ENCODE measurements around the gene ARID1B. TPM values are rescaled to one million over a fixed set of nuclear protein-coding genes. Genes with fewer than 3 reads are reported as not detected.
"Not testable (repeated sequence)": the region's sequence is repeated elsewhere in the genome, so short reads cannot be mapped to it uniquely, and the experiment has no call there.

Gene ARID1B
- polyA plus RNA-seq, 4 donors, result 7.3 to 43.5 (median 17.0) TPM

DNA sequence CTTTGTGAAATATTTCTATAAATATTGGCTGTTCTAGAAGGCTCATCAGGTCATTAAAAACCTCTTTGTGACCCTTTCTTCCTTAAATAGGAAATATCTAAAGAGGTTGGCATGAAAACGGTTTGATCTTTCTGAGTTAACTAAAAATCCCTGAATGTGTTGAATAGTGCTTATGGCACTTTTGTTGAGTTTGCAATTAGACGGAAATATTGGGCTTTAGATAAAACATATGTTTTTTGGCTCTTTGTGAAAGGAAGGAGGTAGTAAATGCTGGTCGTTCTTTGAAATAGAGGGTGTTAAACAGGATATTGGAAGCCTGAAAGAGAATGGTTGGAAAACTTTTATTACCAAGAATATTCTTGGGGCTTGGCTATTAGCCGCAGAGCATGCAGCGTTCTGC lies 163.0 kb downstream of the ARID1B start:
- no peak overlapping the region for H3K27ac ChIP-seq (ENCODE audit: low read depth in 1 of 3, low read length in 2 of 3)
- peaks cover 0 to 8% (median 2%) of the 10 kb centered on the region in 3 donors for H3K36me3 ChIP-seq (ENCODE audit: control insufficient read depth in 3 of 3, insufficient read depth in 2 of 3, low read depth in 1 of 3, low read length in 3 of 3)
- H3K27me3 ChIP-seq (ENCODE audit: control insufficient read depth in 3 of 3, insufficient read depth in 3 of 3, low read length in 3 of 3), result no peaks in the 10 kb centered on the region
- no peak overlapping the region for H3K4me3 ChIP-seq (ENCODE audit: low read depth in 1 of 3, low read length in 3 of 3)
- 31 to 53% (median 48%) methylated on average over 5 of the region's 5 CpGs for WGBS, 3 donors
- DNase-seq (no peak), FAIRE-seq (no peak)
- peaks cover 0 to 2% (median 0%) of the 10 kb centered on the region in 3 donors for H3K4me1 ChIP-seq (ENCODE audit: control insufficient read depth in 3 of 3, insufficient read depth in 2 of 3, low read depth in 1 of 3, low read length in 2 of 3)
- H3K9me3 ChIP-seq (ENCODE audit: control insufficient read depth in 2 of 2, insufficient read depth in 1 of 2, low read depth in 1 of 2, low read length in 1 of 2), result no peaks in the 10 kb centered on the region

DNA sequence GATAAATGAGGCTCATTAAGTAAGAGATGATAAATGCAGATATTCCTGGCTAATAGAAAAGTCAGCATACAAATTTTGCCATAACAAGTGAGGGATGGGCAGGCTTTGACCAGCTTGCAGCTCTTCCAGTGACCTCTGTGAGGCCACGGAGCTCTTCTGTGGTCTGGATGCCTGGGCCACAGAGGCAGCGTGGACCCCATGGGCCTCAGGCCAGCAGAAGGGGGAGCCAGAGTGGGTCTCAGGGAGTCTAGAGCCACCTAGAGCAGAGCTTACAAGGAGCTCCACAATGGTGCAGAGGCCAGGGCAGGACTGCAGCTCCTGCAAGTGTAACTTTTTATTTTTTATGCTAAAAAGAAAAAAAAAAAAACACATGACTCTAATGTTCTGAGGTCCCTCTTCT lies 165.1 kb downstream of the ARID1B start:
- H3K9me3 ChIP-seq (ENCODE audit: control insufficient read depth in 2 of 2, insufficient read depth in 1 of 2, low read depth in 1 of 2, low read length in 1 of 2), result no peaks in the 10 kb centered on the region
- 93 to 100% (median 97%) methylated on average over 2 of the region's 2 CpGs for WGBS, 3 donors
- DNase-seq, result no peak
- H3K27me3 ChIP-seq (ENCODE audit: control insufficient read depth in 3 of 3, insufficient read depth in 3 of 3, low read length in 3 of 3), result no peaks in the 10 kb centered on the region
- no peak overlapping the region for H3K4me3 ChIP-seq (ENCODE audit: low read depth in 1 of 3, low read length in 3 of 3)
- FAIRE-seq, result no peak
- H3K36me3 ChIP-seq (ENCODE audit: control insufficient read depth in 3 of 3, insufficient read depth in 2 of 3, low read depth in 1 of 3, low read length in 3 of 3), result peaks cover 0 to 6% (median 2%) of the 10 kb centered on the region in 3 donors
- peaks cover 0 to 2% (median 0%) of the 10 kb centered on the region in 3 donors for H3K4me1 ChIP-seq (ENCODE audit: control insufficient read depth in 3 of 3, insufficient read depth in 2 of 3, low read depth in 1 of 3, low read length in 2 of 3)
- H3K27ac ChIP-seq (ENCODE audit: low read depth in 1 of 3, low read length in 2 of 3), result no peak overlapping the region

DNA sequence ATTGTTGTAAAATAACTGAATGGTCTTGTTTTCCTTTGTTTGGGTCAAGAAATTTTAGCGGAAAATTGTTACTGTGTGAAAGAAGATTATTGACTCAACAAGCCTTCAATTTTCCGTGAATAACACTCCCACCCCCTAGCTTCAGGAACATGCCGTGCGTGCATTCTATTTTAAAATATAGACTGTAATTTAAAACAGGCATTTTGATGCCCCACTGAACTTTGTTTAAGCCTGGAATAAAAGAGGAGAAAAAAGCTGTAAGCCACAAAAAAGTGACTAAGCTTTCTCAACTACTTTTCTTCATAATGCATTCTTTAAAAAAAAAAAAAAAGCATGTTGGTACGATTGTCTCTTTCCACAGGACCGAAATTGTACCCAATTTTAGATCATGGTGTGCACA lies 166.0 kb downstream of the ARID1B start:
- peaks cover 0 to 2% (median 0%) of the 10 kb centered on the region in 3 donors for H3K4me1 ChIP-seq (ENCODE audit: control insufficient read depth in 3 of 3, insufficient read depth in 2 of 3, low read depth in 1 of 3, low read length in 2 of 3)
- FAIRE-seq, result no peak
- 89 to 97% (median 91%) methylated on average over 6 of the region's 6 CpGs for WGBS, 3 donors

DNA sequence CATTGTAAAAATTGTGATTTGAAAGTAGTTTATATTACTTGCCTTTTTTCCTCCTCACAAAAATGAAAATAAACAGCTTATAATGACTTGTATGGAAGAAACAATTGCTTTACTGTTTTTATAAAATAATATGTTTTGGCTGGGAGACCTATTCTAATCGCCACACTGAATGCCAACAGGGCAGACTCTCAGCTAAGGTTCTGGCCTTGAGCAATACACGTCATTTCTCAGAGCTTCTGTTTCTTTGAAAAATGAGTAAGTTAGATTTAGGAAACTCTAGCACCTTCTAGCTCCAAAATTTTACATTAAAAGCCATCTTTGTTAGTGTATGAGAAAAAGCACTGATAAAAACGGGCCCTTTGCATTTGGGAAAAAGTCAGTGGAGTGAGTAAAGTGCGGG lies 166.6 kb downstream of the ARID1B start:
- no peak overlapping the region for H3K4me3 ChIP-seq (ENCODE audit: low read depth in 1 of 3, low read length in 3 of 3)
- DNase-seq (no peak), FAIRE-seq (no peak)
- H3K36me3 ChIP-seq (ENCODE audit: control insufficient read depth in 3 of 3, insufficient read depth in 2 of 3, low read depth in 1 of 3, low read length in 3 of 3), result peaks cover 0 to 6% (median 2%) of the 10 kb centered on the region in 3 donors
- H3K27me3 ChIP-seq (ENCODE audit: control insufficient read depth in 3 of 3, insufficient read depth in 3 of 3, low read length in 3 of 3), result no peaks in the 10 kb centered on the region
- peaks cover 0 to 2% (median 2%) of the 10 kb centered on the region in 3 donors for H3K4me1 ChIP-seq (ENCODE audit: control insufficient read depth in 3 of 3, insufficient read depth in 2 of 3, low read depth in 1 of 3, low read length in 2 of 3)
- no peak overlapping the region for H3K27ac ChIP-seq (ENCODE audit: low read depth in 1 of 3, low read length in 2 of 3)
- WGBS, 3 donors, result 90 to 94% (median 92%) methylated on average over 4 of the region's 4 CpGs
- H3K9me3 ChIP-seq (ENCODE audit: control insufficient read depth in 2 of 2, insufficient read depth in 1 of 2, low read depth in 1 of 2, low read length in 1 of 2), result no peaks in the 10 kb centered on the region

More for the DNA sequence above, 166.0 kb downstream of the ARID1B start:
- Histone ChIP-seq H3K36me3 (ENCODE audit: control insufficient read depth in 3 of 3, insufficient read depth in 2 of 3, low read depth in 1 of 3, low read length in 3 of 3) (peaks cover 0 to 6% (median 2%) of the 10 kb centered on the region in 3 donors), H3K4me3 (ENCODE audit: low read depth in 1 of 3, low read length in 3 of 3) (no peak overlapping the region), H3K27ac (ENCODE audit: low read depth in 1 of 3, low read length in 2 of 3) (no peak overlapping the region), H3K27me3 (ENCODE audit: control insufficient read depth in 3 of 3, insufficient read depth in 3 of 3, low read length in 3 of 3) (no peaks in the 10 kb centered on the region), H3K9me3 (ENCODE audit: control insufficient read depth in 2 of 2, insufficient read depth in 1 of 2, low read depth in 1 of 2, low read length in 1 of 2) (no peaks in the 10 kb centered on the region)
- no peak for DNase-seq

DNA sequence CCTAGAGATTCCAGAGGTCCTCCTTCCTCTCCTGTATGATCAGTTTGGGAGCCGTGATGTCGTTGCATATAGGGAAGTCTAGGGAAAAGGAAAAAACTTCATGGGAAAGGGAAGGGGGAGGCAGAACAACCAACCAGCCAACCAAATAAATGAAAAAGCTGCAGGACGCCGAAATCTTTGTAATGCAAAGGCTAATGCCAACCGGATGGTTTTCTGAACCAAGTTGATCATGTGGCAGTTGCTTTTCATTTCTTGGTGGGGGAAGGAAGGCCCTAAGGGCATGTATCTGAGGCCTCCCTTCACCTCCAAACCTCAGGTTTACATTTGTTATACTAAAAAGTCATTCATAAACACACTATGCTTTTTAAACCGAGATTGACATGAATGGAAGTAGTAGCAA lies 167.2 kb downstream of the ARID1B start:
- peaks cover 0 to 5% (median 3%) of the 10 kb centered on the region in 3 donors for H3K4me1 ChIP-seq (ENCODE audit: control insufficient read depth in 3 of 3, insufficient read depth in 2 of 3, low read depth in 1 of 3, low read length in 2 of 3)

DNA sequence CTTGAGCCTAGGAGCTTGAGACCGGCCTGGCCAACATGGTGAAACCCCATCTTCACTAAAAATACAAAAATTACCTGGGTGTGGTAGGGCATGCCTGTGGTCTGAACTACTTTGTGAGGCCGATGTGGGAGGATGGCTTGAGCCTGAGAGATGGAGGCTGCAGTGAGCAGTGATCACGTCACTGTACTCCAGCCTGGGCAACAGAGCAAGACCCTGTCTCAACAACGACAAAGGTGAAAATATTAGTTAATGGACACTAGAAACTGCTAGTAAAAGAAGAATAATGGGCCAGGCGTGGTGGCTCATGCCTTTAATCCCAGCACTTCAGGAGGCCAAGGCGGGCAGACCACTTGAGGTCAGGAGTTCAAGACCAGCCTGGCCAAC lies 168.6 kb downstream of the ARID1B start:
- WGBS, 3 donors, result 98 to 99% (median 98%) methylated on average over 6 of the region's 6 CpGs
- not testable (repeated sequence) for DNase-seq; H3K4me1 ChIP-seq (ENCODE audit: control insufficient read depth in 3 of 3, insufficient read depth in 2 of 3, low read depth in 1 of 3, low read length in 2 of 3); FAIRE-seq; H3K27me3 ChIP-seq (ENCODE audit: control insufficient read depth in 3 of 3, insufficient read depth in 3 of 3, low read length in 3 of 3); H3K4me3 ChIP-seq (ENCODE audit: low read depth in 1 of 3, low read length in 3 of 3); H3K9me3 ChIP-seq (ENCODE audit: control insufficient read depth in 2 of 2, insufficient read depth in 1 of 2, low read depth in 1 of 2, low read length in 1 of 2); H3K27ac ChIP-seq (ENCODE audit: low read depth in 1 of 3, low read length in 2 of 3); H3K36me3 ChIP-seq (ENCODE audit: control insufficient read depth in 3 of 3, insufficient read depth in 2 of 3, low read depth in 1 of 3, low read length in 3 of 3)

More for the DNA sequence above, 167.2 kb downstream of the ARID1B start:
- Histone ChIP-seq H3K9me3 (ENCODE audit: control insufficient read depth in 2 of 2, insufficient read depth in 1 of 2, low read depth in 1 of 2, low read length in 1 of 2) (no peaks in the 10 kb centered on the region), H3K4me3 (ENCODE audit: low read depth in 1 of 3, low read length in 3 of 3) (no peak overlapping the region), H3K27ac (ENCODE audit: low read depth in 1 of 3, low read length in 2 of 3) (no peak overlapping the region), H3K36me3 (ENCODE audit: control insufficient read depth in 3 of 3, insufficient read depth in 2 of 3, low read depth in 1 of 3, low read length in 3 of 3) (peaks cover 0 to 6% (median 2%) of the 10 kb centered on the region in 3 donors), H3K27me3 (ENCODE audit: control insufficient read depth in 3 of 3, insufficient read depth in 3 of 3, low read length in 3 of 3) (no peaks in the 10 kb centered on the region)
- no peak for DNase-seq
- 93 to 94% (median 94%) methylated on average over 6 of the region's 6 CpGs for WGBS, 3 donors
- FAIRE-seq, result no peak

DNA sequence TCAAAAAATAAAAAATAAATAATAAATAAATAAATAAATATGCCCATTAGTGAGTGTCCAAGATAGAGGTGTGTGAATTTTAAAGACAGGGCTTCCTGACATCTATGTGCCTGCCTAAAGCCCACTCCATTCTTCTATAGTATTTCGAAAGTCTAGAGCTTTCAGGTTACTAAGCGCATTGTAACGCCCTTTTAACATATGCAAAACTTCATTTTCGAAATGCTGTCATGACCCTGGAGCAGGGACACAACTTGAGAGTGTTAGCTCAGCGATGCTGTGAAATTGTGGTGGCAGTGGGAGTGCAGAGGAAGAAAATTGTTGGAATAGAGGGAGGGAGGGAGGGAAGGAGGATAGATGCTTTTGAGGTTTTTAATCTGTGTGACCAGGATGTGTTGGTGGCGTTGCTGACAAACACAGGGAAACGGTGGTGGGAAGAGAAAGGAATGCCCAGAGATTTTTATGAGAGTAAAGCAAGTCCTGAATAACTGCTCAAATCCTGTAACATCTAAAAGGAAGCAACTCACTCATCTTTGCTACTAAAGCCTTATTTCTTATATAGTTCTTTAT lies 169.3 kb downstream of the ARID1B start:
- Histone ChIP-seq H3K4me1 (ENCODE audit: control insufficient read depth in 3 of 3, insufficient read depth in 2 of 3, low read depth in 1 of 3, low read length in 2 of 3) (peaks cover 0 to 5% (median 3%) of the 10 kb centered on the region in 3 donors), H3K27me3 (ENCODE audit: control insufficient read depth in 3 of 3, insufficient read depth in 3 of 3, low read length in 3 of 3) (no peaks in the 10 kb centered on the region), H3K4me3 (ENCODE audit: low read depth in 1 of 3, low read length in 3 of 3) (no peak overlapping the region), H3K36me3 (ENCODE audit: control insufficient read depth in 3 of 3, insufficient read depth in 2 of 3, low read depth in 1 of 3, low read length in 3 of 3) (peaks cover 0 to 6% (median 0%) of the 10 kb centered on the region in 3 donors), H3K27ac (ENCODE audit: low read depth in 1 of 3, low read length in 2 of 3) (no peak overlapping the region), H3K9me3 (ENCODE audit: control insufficient read depth in 2 of 2, insufficient read depth in 1 of 2, low read depth in 1 of 2, low read length in 1 of 2) (no peaks in the 10 kb centered on the region)
- no peak for FAIRE-seq
- no peak for DNase-seq
- 84 to 93% (median 90%) methylated on average over 7 of the region's 7 CpGs for WGBS, 3 donors

DNA sequence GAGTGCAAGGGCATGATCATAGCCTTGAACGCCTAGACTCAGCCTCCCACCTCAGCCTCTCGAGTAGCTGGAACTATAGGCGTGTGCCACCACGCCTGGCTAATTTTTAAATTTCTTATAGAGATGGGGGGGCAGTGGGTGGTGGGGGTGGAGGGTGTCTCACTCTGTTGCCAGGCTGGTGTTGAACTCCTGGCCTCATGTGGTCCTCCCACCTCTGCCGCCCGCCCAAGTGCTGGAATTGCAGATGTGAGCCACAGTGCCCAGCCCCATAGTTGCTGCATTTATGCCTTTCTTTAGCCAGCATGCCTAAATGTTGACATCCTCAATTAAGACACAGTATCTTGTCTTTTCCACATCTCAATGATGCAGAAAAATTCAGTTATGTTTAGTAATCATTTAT lies 171.1 kb downstream of the ARID1B start:
- no peaks in the 10 kb centered on the region for H3K9me3 ChIP-seq (ENCODE audit: control insufficient read depth in 2 of 2, insufficient read depth in 1 of 2, low read depth in 1 of 2, low read length in 1 of 2)
- H3K27ac ChIP-seq (ENCODE audit: low read depth in 1 of 3, low read length in 2 of 3), result no peak overlapping the region
- H3K36me3 ChIP-seq (ENCODE audit: control insufficient read depth in 3 of 3, insufficient read depth in 2 of 3, low read depth in 1 of 3, low read length in 3 of 3), result no peaks in the 10 kb centered on the region
- no peaks in the 10 kb centered on the region for H3K27me3 ChIP-seq (ENCODE audit: control insufficient read depth in 3 of 3, insufficient read depth in 3 of 3, low read length in 3 of 3)
- peaks cover 3 to 8% (median 3%) of the 10 kb centered on the region in 3 donors for H3K4me1 ChIP-seq (ENCODE audit: control insufficient read depth in 3 of 3, insufficient read depth in 2 of 3, low read depth in 1 of 3, low read length in 2 of 3)
- H3K4me3 ChIP-seq (ENCODE audit: low read depth in 1 of 3, low read length in 3 of 3), result no peak overlapping the region
- WGBS, 3 donors, result 92 to 96% (median 92%) methylated on average over 6 of the region's 6 CpGs
- FAIRE-seq (no peak), DNase-seq (no peak)

DNA sequence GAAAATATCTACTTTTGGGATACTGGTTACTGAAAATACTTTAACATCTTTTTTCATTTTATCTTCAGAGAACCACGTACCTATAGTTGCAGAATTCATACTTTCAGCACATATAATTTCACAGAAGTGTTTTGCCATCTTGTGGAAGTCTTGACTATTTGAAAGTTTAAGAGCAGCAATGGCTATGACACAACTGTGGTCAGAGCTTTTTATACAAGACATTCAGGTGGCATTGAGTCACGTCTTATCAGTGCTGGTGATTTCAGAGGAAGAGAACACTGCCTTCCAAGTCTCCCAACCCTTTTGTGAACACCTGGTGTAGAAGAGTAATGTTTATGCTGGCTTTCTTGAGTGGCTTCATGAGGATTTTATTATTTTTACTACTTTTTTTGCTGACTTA lies 171.6 kb downstream of the ARID1B start:
- Histone ChIP-seq H3K27ac (ENCODE audit: low read depth in 1 of 3, low read length in 2 of 3) (no peak overlapping the region), H3K4me1 (ENCODE audit: control insufficient read depth in 3 of 3, insufficient read depth in 2 of 3, low read depth in 1 of 3, low read length in 2 of 3) (peaks cover 3 to 8% (median 3%) of the 10 kb centered on the region in 3 donors), H3K9me3 (ENCODE audit: control insufficient read depth in 2 of 2, insufficient read depth in 1 of 2, low read depth in 1 of 2, low read length in 1 of 2) (no peaks in the 10 kb centered on the region), H3K36me3 (ENCODE audit: control insufficient read depth in 3 of 3, insufficient read depth in 2 of 3, low read depth in 1 of 3, low read length in 3 of 3) (no peaks in the 10 kb centered on the region), H3K4me3 (ENCODE audit: low read depth in 1 of 3, low read length in 3 of 3) (no peak overlapping the region), H3K27me3 (ENCODE audit: control insufficient read depth in 3 of 3, insufficient read depth in 3 of 3, low read length in 3 of 3) (no peaks in the 10 kb centered on the region)
- FAIRE-seq (no peak), DNase-seq (peak in 1 of 2 donors; percentile 39)
- 60 to 78% (median 60%) methylated on average over 2 of the region's 2 CpGs for WGBS, 3 donors

Data from small intestine (tissue), 7 donors.